GM15510 (cell line): ENCODE measurements around the gene LPCAT1.

ENCODE experiments used
- POLR2A ChIP-seq: IDR thresholded peaks from 3 replicates; pipeline ENCODE4 v1.6.1; 2011; ENCODE audit warnings: borderline replicate concordance; ENCODE audit not compliant: insufficient read length; ENCODE audit errors: extremely low read depth

LPCAT1 gene

GRCh38 chr5:1488882-1489680, 34.7 kb downstream of the LPCAT1 start:
- TF ChIP-seq POLR2A: peak; percentile 25

- TF ChIP-seq POLR2A: no peak
Observed at GRCh38 chr5:1487079-1487764, 36.5 kb downstream of the LPCAT1 start.

GRCh38 chr5:1486271-1486670, 37.5 kb downstream of the LPCAT1 start:
- no peak for TF ChIP-seq POLR2A

GRCh38 chr5:1485579-1486118, 38.1 kb downstream of the LPCAT1 start:
- no peak for TF ChIP-seq POLR2A

- TF ChIP-seq POLR2A: peak; percentile 43
Observed at GRCh38 chr5:1484730-1485578, 38.8 kb downstream of the LPCAT1 start.

- peak; percentile 30 for TF ChIP-seq POLR2A
Observed at GRCh38 chr5:1483856-1484729, 39.7 kb downstream of the LPCAT1 start.

- no peak for TF ChIP-seq POLR2A
Observed at GRCh38 chr5:1483064-1483463, 40.7 kb downstream of the LPCAT1 start.

GRCh38 chr5:1481959-1482331, 41.8 kb downstream of the LPCAT1 start:
- TF ChIP-seq POLR2A: no peak

- TF ChIP-seq POLR2A: no peak
Observed at GRCh38 chr5:1481266-1481958, 42.3 kb downstream of the LPCAT1 start.

- no peak for TF ChIP-seq POLR2A
Observed at GRCh38 chr5:1480806-1481205, 43.0 kb downstream of the LPCAT1 start.

GRCh38 chr5:1480217-1480616, 43.5 kb downstream of the LPCAT1 start:
- TF ChIP-seq POLR2A: no peak

GRCh38 chr5:1479581-1480188, 44.1 kb downstream of the LPCAT1 start:
- TF ChIP-seq POLR2A: no peak

GRCh38 chr5:1479066-1479465, 44.7 kb downstream of the LPCAT1 start:
- no peak for TF ChIP-seq POLR2A
